Vagina (tissue), 2 donors: ENCODE measurements around the gene CXCR4. TPM values are rescaled to one million over a fixed set of nuclear protein-coding genes. Genes with fewer than 3 reads are reported as not detected.

Experiments used
- DNase-seq, 2 donors: peaks; one replicate each; pipeline ENCODE4 v3.0.0-alpha.2; 2017; ENCODE audit errors: extremely low spot score in 2 of 2
- H3K27ac ChIP-seq: fragments of 200-600 bp; sonication (generic); one replicate; pipeline ENCODE4 v1.5.1; 2019
- H3K27me3 ChIP-seq: fragments of 200-600 bp; sonication (generic); one replicate; pipeline ENCODE4 v1.5.1; 2019
- H3K36me3 ChIP-seq, 2 donors: fragments of 200-600 bp; sonication (generic); one replicate each; pipeline ENCODE4 v1.5.1; 2017 to 2019
- H3K4me1 ChIP-seq: fragments of 200-600 bp; sonication (generic); one replicate; pipeline ENCODE4 v1.5.1; 2019
- H3K4me3 ChIP-seq, 2 donors: fragments of 200-600 bp; sonication (generic); 1 replicate in 1 of 2; 2 replicates in 1 of 2; pipeline ENCODE4 v1.5.1; 2016 to 2019
- H3K9me3 ChIP-seq: fragments of 200-600 bp; sonication (generic); one replicate; pipeline ENCODE4 v1.5.1; 2019
- CTCF ChIP-seq, 3 experiments: fragments of 450-650 bp in 2 of 3; fragments of 200-600 bp in 1 of 3; sonication (generic) in 1 of 3; IDR thresholded peaks; one replicate each; pipeline ENCODE4 v1.5.1; 2017 to 2019; ENCODE audit warnings: antibody characterized with exemption in 3 of 3, mild to moderate bottlenecking in 2 of 3, moderate library complexity in 2 of 3
- POLR2A ChIP-seq, 2 donors: fragments of 450-650 bp; IDR thresholded peaks; one replicate each; pipeline ENCODE4 v1.6.1; 2017; ENCODE audit warnings: antibody characterized with exemption in 2 of 2, mild to moderate bottlenecking in 2 of 2, moderate library complexity in 2 of 2
- POLR2AphosphoS5 ChIP-seq, 2 donors: sonication (generic); formaldehyde crosslinking; IDR thresholded peaks; one replicate each; pipeline ENCODE4 v1.9.0; 2017; ENCODE audit warnings: antibody characterized with exemption in 2 of 2, mild to moderate bottlenecking in 2 of 2, low read depth in 1 of 2; ENCODE audit not compliant: insufficient read depth in 1 of 2
- intact Hi-C: fragments of 100-400 bp; cut with DNase I; formaldehyde crosslinking; loops from one replicate; pipeline ENCODE4 v1.15.1; 2023
- total RNA-seq: library from RNA; depleted of rRNA; stranded (reverse); fragments of >200 nt; gene quantifications from one replicate; pipeline ENCODE4 v1.2.3, GENCODE V29; 2016

The CXCR4 gene
- total RNA-seq, 1 donor from 2014 or later, result 39.5 TPM

- no peaks in the 10 kb centered on the region for H3K4me1 ChIP-seq
- H3K9me3 ChIP-seq, result no peaks in the 10 kb centered on the region
- intact Hi-C loops, result no loop called here
- no peak overlapping the region for H3K4me3 ChIP-seq
- H3K36me3 ChIP-seq, result no peaks in the 10 kb centered on the region
- TF ChIP-seq CTCF (IDR thresholded peaks at IDR 0.05) (no peak), POLR2AphosphoS5 (IDR thresholded peaks at IDR 0.05; ENCODE audit: insufficient read depth in 1 of 2, low read depth in 1 of 2) (no peak)
- H3K27ac ChIP-seq, result no peak overlapping the region
- no peaks in the 10 kb centered on the region for H3K27me3 ChIP-seq
- DNase-seq, result no peak
Measured at GRCh38 chr2:136086253-136087016, 31.5 kb downstream of the CXCR4 start.

- no peaks in the 10 kb centered on the region for H3K9me3 ChIP-seq
- intact Hi-C loops, result no loop called here
Measured at GRCh38 chr2:136085453-136086209, 32.3 kb downstream of the CXCR4 start.

GRCh38 chr2:136081582-136082210 lies 36.3 kb downstream of the CXCR4 start:
- Histone ChIP-seq H3K27ac (no peak overlapping the region), H3K27me3 (no peaks in the 10 kb centered on the region), H3K9me3 (no peaks in the 10 kb centered on the region), H3K4me3 (no peak overlapping the region), H3K4me1 (no peaks in the 10 kb centered on the region), H3K36me3 (no peaks in the 10 kb centered on the region)
- TF ChIP-seq POLR2A (IDR thresholded peaks at IDR 0.05) (no peak), POLR2AphosphoS5 (IDR thresholded peaks at IDR 0.05; ENCODE audit: insufficient read depth in 1 of 2, low read depth in 1 of 2) (no peak), CTCF (IDR thresholded peaks at IDR 0.05) (no peak)
- intact Hi-C loops, result no loop called here
- DNase-seq, result no peak

More at GRCh38 chr2:136085453-136086209, 32.3 kb downstream of the CXCR4 start:
- Histone ChIP-seq H3K27ac (no peak overlapping the region), H3K27me3 (no peaks in the 10 kb centered on the region), H3K4me1 (no peaks in the 10 kb centered on the region), H3K36me3 (no peaks in the 10 kb centered on the region), H3K4me3 (no peak overlapping the region)
- no peak for DNase-seq
- no peak for TF ChIP-seq CTCF (IDR thresholded peaks at IDR 0.05)

GRCh38 chr2:136080114-136080513 lies 37.8 kb downstream of the CXCR4 start:
- no peaks in the 10 kb centered on the region for H3K27me3 ChIP-seq
- H3K36me3 ChIP-seq, result no peaks in the 10 kb centered on the region
- TF ChIP-seq POLR2A (IDR thresholded peaks at IDR 0.05), result no peak
- no peak for TF ChIP-seq POLR2AphosphoS5 (IDR thresholded peaks at IDR 0.05; ENCODE audit: insufficient read depth in 1 of 2, low read depth in 1 of 2)
- TF ChIP-seq CTCF (IDR thresholded peaks at IDR 0.05), result no peak
- H3K27ac ChIP-seq, result no peak overlapping the region
- H3K4me1 ChIP-seq, result no peaks in the 10 kb centered on the region
- DNase-seq, result no peak
- no peak overlapping the region for H3K4me3 ChIP-seq
- intact Hi-C loops, result no loop called here
- H3K9me3 ChIP-seq, result no peaks in the 10 kb centered on the region
